Gastroesophageal sphincter (tissue), 4 donors: ENCODE data around the gene OR5AU1. TPM values are rescaled to one million over a fixed set of nuclear protein-coding genes. Genes with fewer than 3 reads are reported as not detected.

ENCODE experiments used
- ATAC-seq: fragments of 150-250 bp; one replicate; pipeline ENCODE4 v1.9.1; 2016; ENCODE audit warnings: mild to moderate bottlenecking, moderate library complexity
- H3K27ac ChIP-seq, 4 donors: fragments of 200-600 bp; sonication (generic) in 3 of 4; 1 replicate in 3 of 4; 2 replicates in 1 of 4; pipeline ENCODE4 v1.5.1; 2016 to 2019
- H3K27me3 ChIP-seq: fragments of 200-600 bp; sonication (generic); one replicate; pipeline ENCODE4 v1.5.1; 2019
- H3K36me3 ChIP-seq, 2 donors: fragments of 200-600 bp; sonication (generic); one replicate each; pipeline ENCODE4 v1.5.1; 2019; ENCODE audit warnings: control low read depth in 1 of 2
- H3K4me1 ChIP-seq, 3 donors: fragments of 200-600 bp; sonication (generic); 1 replicate in 2 of 3; 2 replicates in 1 of 3; pipeline ENCODE4 v1.5.1; 2016 to 2019; ENCODE audit warnings: control low read depth in 2 of 3
- H3K4me3 ChIP-seq, 2 donors: fragments of 200-600 bp; sonication (generic); one replicate each; pipeline ENCODE4 v1.5.1; 2019; ENCODE audit warnings: mild to moderate bottlenecking in 1 of 2, moderate library complexity in 1 of 2
- H3K9me3 ChIP-seq, 3 donors: fragments of 200-600 bp; sonication (generic); one replicate each; pipeline ENCODE4 v1.5.1; 2017 to 2019; ENCODE audit warnings: control low read depth in 2 of 3
- EP300 ChIP-seq: sonication (generic); formaldehyde crosslinking; IDR thresholded peaks from one replicate; pipeline ENCODE4 v1.6.1; 2017; ENCODE audit warnings: antibody characterized with exemption, mild to moderate bottlenecking
- POLR2A ChIP-seq, 2 donors: fragments of 450-650 bp; IDR thresholded peaks; one replicate each; pipeline ENCODE4 v1.6.1; 2017; ENCODE audit warnings: antibody characterized with exemption in 2 of 2, mild to moderate bottlenecking in 2 of 2, moderate library complexity in 1 of 2
- POLR2AphosphoS5 ChIP-seq: sonication (generic); formaldehyde crosslinking; IDR thresholded peaks from one replicate; pipeline ENCODE4 v1.6.1; 2017; ENCODE audit warnings: antibody characterized with exemption
- WGBS, 2 donors: methylation state at CpG; one replicate each; pipeline ENCODE4 v1.1.5; 2018; ENCODE audit warnings: low coverage in 1 of 2; 5-methylcytosine and 5-hydroxymethylcytosine counted together
- total RNA-seq, 4 donors: library from RNA; depleted of rRNA; stranded (reverse); fragments of >200 nt; gene quantifications; one replicate each; pipeline ENCODE4 v1.1.0, GENCODE V29; 2016
- TF ChIP-seq, protein P1 (sequence below), 4 experiments: fragments of 200-600 bp in 2 of 4; fragments of 450-650 bp in 2 of 4; sonication (generic) in 1 of 4; IDR thresholded peaks; one replicate each; pipeline ENCODE4 v1.5.1; 2017 to 2019; ENCODE audit warnings: antibody characterized with exemption in 4 of 4, mild to moderate bottlenecking in 2 of 4, moderate library complexity in 2 of 4

Gene OR5AU1
- total RNA-seq, 4 donors from 2014 or later: not detected

DNA sequence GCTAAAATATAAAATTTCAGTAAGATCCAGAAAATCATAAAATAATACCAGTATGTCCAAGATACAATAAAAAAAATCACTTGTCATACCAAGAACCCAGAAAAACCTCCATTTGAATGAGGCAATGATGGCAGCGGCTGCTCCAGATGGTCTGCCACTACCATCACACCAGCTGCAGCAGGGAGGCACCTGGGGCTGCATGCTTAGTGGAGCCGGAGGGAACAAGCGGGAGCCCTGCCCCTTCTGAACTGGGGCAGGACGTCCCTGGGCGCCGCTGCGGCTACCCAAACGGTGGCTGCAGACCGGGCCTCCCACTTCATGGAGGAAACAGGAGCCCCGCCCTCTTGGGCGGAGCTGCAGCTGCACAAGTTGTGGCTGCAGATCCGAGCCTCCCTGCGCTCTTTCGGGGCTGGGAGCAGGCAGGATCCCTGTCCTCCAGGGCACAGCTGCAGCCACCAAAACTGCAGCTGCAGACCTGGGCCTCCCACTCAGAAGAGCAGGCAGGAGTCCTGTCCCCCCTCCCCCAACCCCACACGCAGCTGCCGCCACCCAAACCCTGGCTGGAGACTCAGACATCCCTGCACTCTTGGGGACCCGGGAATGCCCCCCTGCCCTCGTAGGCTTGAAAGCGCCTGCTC, 36.1 kb upstream of the OR5AU1 start:
- no peaks in the 10 kb centered on the region for H3K36me3 ChIP-seq
- H3K4me3 ChIP-seq: peak overlapping the region in 1 of 2 donors; percentile 45
- no peaks in the 10 kb centered on the region for H3K27me3 ChIP-seq
- WGBS, 2 donors: 0 to 40% methylated on average over 1 to 3 of the region's 19 CpGs
- H3K27ac ChIP-seq: no peak overlapping the region
- ATAC-seq: peak; percentile 72
- peaks cover 0 to 10% (median 0%) of the 10 kb centered on the region in 3 donors for H3K4me1 ChIP-seq
- peaks cover 0 to 3% (median 0%) of the 10 kb centered on the region in 3 donors for H3K9me3 ChIP-seq
- TF ChIP-seq POLR2A (IDR thresholded peaks at IDR 0.05): no peak
- TF ChIP-seq POLR2AphosphoS5: no peak
- TF ChIP-seq, protein P1, sequence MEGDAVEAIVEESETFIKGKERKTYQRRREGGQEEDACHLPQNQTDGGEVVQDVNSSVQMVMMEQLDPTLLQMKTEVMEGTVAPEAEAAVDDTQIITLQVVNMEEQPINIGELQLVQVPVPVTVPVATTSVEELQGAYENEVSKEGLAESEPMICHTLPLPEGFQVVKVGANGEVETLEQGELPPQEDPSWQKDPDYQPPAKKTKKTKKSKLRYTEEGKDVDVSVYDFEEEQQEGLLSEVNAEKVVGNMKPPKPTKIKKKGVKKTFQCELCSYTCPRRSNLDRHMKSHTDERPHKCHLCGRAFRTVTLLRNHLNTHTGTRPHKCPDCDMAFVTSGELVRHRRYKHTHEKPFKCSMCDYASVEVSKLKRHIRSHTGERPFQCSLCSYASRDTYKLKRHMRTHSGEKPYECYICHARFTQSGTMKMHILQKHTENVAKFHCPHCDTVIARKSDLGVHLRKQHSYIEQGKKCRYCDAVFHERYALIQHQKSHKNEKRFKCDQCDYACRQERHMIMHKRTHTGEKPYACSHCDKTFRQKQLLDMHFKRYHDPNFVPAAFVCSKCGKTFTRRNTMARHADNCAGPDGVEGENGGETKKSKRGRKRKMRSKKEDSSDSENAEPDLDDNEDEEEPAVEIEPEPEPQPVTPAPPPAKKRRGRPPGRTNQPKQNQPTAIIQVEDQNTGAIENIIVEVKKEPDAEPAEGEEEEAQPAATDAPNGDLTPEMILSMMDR (IDR thresholded peaks at IDR 0.05): no peak
- TF ChIP-seq EP300: no peak

DNA sequence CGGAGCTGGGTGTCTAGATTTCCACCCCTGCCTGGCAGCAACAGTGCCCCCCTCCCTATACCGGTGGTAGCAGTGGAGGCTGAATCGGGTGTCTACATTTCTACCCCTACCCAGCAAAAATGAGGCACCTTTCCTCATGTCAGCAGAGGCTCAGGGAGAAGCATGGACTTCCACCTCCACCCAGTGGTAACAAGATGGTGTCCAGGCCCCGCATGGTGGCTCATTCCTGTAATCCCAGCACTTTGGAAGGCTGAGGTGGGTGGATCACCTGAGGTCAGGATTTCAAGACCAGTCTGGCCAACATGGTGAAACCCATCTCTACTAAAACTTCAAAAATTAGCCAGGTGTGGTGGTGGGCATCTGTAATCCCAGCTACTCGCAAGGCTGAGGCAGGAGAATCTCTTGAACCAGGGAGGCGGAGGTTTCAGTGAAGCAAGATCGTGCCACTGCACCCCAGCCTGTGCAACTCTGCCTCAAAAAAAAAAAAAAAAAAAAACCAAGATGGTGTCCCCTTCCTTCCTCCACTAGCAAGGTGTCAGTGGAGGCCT, 35.5 kb upstream of the OR5AU1 start:
- ATAC-seq: no peak
- peaks cover 0 to 10% (median 0%) of the 10 kb centered on the region in 3 donors for H3K4me1 ChIP-seq
- H3K27ac ChIP-seq: no peak overlapping the region
- peak overlapping the region in 1 of 2 donors; percentile 45 for H3K4me3 ChIP-seq
- WGBS, 2 donors: 82% methylated on average over 7 of the region's 7 CpGs; no CpG with 5 or more reads in 1 of the 2 donors
- TF ChIP-seq POLR2AphosphoS5: no peak
- no peak for TF ChIP-seq POLR2A (IDR thresholded peaks at IDR 0.05)
- TF ChIP-seq EP300: no peak
- TF ChIP-seq, protein P1 (IDR thresholded peaks at IDR 0.05): no peak
- no peaks in the 10 kb centered on the region for H3K9me3 ChIP-seq
- no peaks in the 10 kb centered on the region for H3K36me3 ChIP-seq
- H3K27me3 ChIP-seq: no peaks in the 10 kb centered on the region

DNA sequence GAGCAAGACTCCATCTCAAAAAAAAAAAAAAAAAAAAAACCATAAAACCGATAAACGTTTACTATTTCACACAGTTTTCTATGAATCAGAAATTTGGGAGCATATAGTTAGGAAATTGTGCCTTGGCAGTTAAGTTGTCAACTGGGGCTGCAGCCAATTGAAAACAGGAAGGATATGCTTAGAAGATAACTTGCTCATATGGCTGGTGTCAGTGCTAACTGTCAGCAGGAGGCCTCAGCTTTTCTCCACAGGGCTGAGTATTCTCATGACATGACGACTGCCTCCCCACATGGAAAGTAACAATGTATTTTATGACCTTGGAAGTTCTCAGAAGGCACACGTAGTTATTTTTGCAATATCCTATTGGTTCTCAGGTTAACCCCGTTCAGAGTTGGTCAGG, 29.6 kb upstream of the OR5AU1 start:
- WGBS, 2 donors: 21 to 44% methylated on average over 3 to 5 of the region's 5 CpGs
- no peak overlapping the region for H3K4me3 ChIP-seq
- H3K36me3 ChIP-seq: no peaks in the 10 kb centered on the region
- H3K27ac ChIP-seq: no peak overlapping the region
- peaks cover 0 to 12% (median 0%) of the 10 kb centered on the region in 3 donors for H3K9me3 ChIP-seq
- H3K4me1 ChIP-seq: no peaks in the 10 kb centered on the region
- no peak for TF ChIP-seq POLR2AphosphoS5
- TF ChIP-seq, protein P1 (IDR thresholded peaks at IDR 0.05): no peak
- TF ChIP-seq POLR2A (IDR thresholded peaks at IDR 0.05): no peak
- no peak for TF ChIP-seq EP300
- H3K27me3 ChIP-seq: no peaks in the 10 kb centered on the region
- no peak for ATAC-seq

DNA sequence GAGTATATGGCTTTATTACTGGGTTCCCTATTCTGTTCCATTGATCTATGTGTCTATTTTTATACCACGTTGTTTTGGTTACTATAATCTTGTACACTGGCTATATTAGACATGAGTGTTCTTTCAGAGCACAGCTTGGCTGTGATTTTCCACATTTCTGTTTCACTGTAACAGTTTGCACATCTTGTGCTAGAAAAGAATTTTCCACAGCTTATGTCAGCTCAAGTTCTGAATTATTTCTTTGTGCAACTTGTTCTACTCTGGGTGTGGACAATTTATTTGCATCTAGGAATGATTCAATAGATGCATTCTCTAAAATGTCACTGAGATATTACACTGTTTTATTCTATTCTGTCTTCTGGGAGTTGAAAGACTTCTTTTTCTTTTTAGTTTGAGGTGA, 28.4 kb upstream of the OR5AU1 start:
- 26 to 80% methylated on average over 1 of the region's 1 CpG for WGBS, 2 donors
- no peaks in the 10 kb centered on the region for H3K27me3 ChIP-seq
- H3K9me3 ChIP-seq: peaks cover 0 to 15% (median 0%) of the 10 kb centered on the region in 3 donors
- no peaks in the 10 kb centered on the region for H3K4me1 ChIP-seq
- no peak overlapping the region for H3K27ac ChIP-seq
- ATAC-seq: no peak
- TF ChIP-seq POLR2A (IDR thresholded peaks at IDR 0.05) (no peak), EP300 (no peak), POLR2AphosphoS5 (no peak)
- TF ChIP-seq, protein P1 (IDR thresholded peaks at IDR 0.05): no peak
- H3K4me3 ChIP-seq: no peak overlapping the region
- no peaks in the 10 kb centered on the region for H3K36me3 ChIP-seq

DNA sequence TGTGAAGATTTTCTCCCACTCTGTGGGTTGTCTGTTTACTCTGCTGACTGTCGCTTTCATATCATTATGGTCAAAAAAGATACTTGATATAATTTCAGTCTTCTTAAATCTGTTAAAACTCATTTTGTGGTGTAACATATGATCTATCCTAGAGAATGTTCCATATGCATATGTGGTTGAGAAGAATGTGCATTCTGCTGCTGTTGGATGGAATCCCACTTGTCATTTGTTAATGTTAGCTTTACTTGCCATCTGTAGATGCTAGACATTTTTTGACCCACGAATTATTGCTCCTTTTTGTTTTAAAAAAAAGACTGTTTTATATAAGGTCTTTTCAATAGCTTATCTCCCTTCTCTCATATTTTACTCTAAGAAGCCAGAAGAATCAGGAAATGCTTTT, 26.3 kb upstream of the OR5AU1 start:
- TF ChIP-seq EP300: no peak
- TF ChIP-seq, protein P1 (IDR thresholded peaks at IDR 0.05): no peak
- TF ChIP-seq POLR2AphosphoS5: no peak
- no peak for TF ChIP-seq POLR2A (IDR thresholded peaks at IDR 0.05)
- Histone ChIP-seq H3K27me3 (no peaks in the 10 kb centered on the region), H3K27ac (no peak overlapping the region), H3K36me3 (no peaks in the 10 kb centered on the region), H3K4me1 (no peaks in the 10 kb centered on the region), H3K9me3 (peaks cover 0 to 20% (median 0%) of the 10 kb centered on the region in 3 donors), H3K4me3 (no peak overlapping the region)
- no peak for ATAC-seq
- 56 to 59% methylated on average over 1 to 2 of the region's 2 CpGs for WGBS, 2 donors
